ES-I3 (cell line): ENCODE measurements around the gene NPEPL1.
A peak's percentile ranks its signal among the peaks of the same experiment; 100 is the strongest.

Source experiments
- H3K36me3 ChIP-seq: 2 replicates; pipeline ENCODE4 v1.6.1; 2013; ENCODE audit warnings: mild to moderate bottlenecking, low read length, control low read depth, moderate library complexity; ENCODE audit not compliant: insufficient read depth
- H3K4me1 ChIP-seq: 2 replicates; pipeline ENCODE4 v1.6.1; 2013; ENCODE audit warnings: mild to moderate bottlenecking, control low read depth, low read length; ENCODE audit not compliant: insufficient read depth
- H3K9ac ChIP-seq: 2 replicates; pipeline ENCODE4 v1.6.1; 2013; ENCODE audit warnings: low read depth, mild to moderate bottlenecking, low read length, moderate library complexity
- H3K9me3 ChIP-seq: 2 replicates; pipeline ENCODE4 v1.6.1; 2013; ENCODE audit warnings: mild to moderate bottlenecking, low read length, moderate library complexity; ENCODE audit not compliant: control insufficient read depth, insufficient read depth

NPEPL1 gene

GRCh38 chr20:58682656-58683531 lies 9.7 kb upstream of the NPEPL1 start:
- no peaks in the 10 kb centered on the region for H3K4me1 ChIP-seq
- peaks cover 10% of the 10 kb centered on the region for H3K36me3 ChIP-seq

DNA sequence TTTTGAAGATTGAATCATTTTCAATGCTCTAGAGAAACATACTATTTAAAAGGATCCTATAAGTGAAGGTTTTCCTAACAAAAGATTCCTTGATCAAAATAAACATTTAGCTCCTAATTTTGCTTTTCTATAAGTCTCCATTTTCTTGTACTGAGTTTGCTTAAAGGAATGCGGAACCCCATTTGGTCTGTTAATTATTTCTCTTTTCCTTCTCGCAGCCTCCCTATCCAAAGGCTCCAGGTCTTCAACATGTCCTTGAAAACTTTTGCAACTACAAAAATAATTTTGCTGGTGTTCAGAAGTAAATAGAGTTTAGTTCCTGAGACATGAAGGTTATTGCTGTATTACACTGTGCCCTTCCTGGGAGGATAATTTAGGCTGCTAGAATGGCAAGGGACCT lies 8.3 kb upstream of the NPEPL1 start:
- no peaks in the 10 kb centered on the region for H3K9me3 ChIP-seq
- peaks cover 7% of the 10 kb centered on the region for H3K4me1 ChIP-seq
- H3K36me3 ChIP-seq = peaks cover 5% of the 10 kb centered on the region; the same call in 1 of the 2 replicates
- H3K9ac ChIP-seq = no peak overlapping the region

More at GRCh38 chr20:58682656-58683531, 9.7 kb upstream of the NPEPL1 start:
- Histone ChIP-seq H3K9ac (no peak overlapping the region), H3K9me3 (no peaks in the 10 kb centered on the region)

- Histone ChIP-seq H3K9me3 (no peaks in the 10 kb centered on the region), H3K9ac (no peak overlapping the region), H3K4me1 (peaks cover 14% of the 10 kb centered on the region), H3K36me3 (no peaks in the 10 kb centered on the region; the same call in 1 of the 2 replicates)
Observed at GRCh38 chr20:58685988-58686387, 6.6 kb upstream of the NPEPL1 start.

GRCh38 chr20:58688414-58688813 lies 4.2 kb upstream of the NPEPL1 start:
- Histone ChIP-seq H3K36me3 (no peaks in the 10 kb centered on the region; the same call in 1 of the 2 replicates), H3K9me3 (no peaks in the 10 kb centered on the region), H3K4me1 (peaks cover 27% of the 10 kb centered on the region), H3K9ac (no peak overlapping the region)

GRCh38 chr20:58688840-58689239 lies 3.8 kb upstream of the NPEPL1 start:
- Histone ChIP-seq H3K36me3 (no peaks in the 10 kb centered on the region; the same call in 1 of the 2 replicates), H3K9ac (no peak overlapping the region), H3K4me1 (peaks cover 29% of the 10 kb centered on the region), H3K9me3 (no peaks in the 10 kb centered on the region)

DNA sequence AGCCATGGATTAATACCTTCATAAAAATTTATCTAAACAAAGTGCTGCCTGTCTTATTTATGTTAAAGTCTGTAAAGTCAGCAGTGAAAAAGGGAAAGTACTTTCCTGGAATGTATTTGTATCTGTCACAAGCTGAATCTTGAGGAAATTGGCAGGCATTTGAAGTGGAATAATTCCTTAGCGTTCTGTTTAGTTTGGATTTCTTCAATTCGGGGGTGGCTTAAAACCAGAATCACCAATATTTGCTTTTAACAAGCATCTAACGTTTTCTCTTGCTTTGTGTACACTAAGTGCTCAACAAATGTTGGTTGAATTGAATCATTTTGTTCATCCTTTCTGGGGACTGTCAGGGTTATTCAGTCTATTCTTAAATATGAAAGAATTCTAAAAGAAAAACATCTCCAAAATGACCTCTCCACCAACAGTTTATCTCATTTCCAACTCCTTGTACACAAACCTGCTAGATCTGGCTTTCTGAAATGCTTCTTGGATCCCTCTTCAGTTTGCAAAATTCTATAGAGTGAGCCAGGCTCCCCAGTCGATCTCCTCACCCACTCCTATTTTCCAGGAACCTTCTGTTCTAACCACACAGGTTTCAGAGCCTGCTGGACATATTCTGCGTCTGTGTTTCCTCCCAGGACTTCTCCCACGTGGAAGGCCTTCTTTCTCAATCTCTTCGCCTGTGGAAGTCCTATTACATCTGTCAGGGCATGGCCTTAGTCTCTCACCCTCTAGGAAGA lies 2.0 kb upstream of the NPEPL1 start:
- peaks cover 29% of the 10 kb centered on the region for H3K4me1 ChIP-seq
- H3K9ac ChIP-seq = no peak overlapping the region
- no peaks in the 10 kb centered on the region; the same call in 1 of the 2 replicates for H3K36me3 ChIP-seq
- no peaks in the 10 kb centered on the region for H3K9me3 ChIP-seq

DNA sequence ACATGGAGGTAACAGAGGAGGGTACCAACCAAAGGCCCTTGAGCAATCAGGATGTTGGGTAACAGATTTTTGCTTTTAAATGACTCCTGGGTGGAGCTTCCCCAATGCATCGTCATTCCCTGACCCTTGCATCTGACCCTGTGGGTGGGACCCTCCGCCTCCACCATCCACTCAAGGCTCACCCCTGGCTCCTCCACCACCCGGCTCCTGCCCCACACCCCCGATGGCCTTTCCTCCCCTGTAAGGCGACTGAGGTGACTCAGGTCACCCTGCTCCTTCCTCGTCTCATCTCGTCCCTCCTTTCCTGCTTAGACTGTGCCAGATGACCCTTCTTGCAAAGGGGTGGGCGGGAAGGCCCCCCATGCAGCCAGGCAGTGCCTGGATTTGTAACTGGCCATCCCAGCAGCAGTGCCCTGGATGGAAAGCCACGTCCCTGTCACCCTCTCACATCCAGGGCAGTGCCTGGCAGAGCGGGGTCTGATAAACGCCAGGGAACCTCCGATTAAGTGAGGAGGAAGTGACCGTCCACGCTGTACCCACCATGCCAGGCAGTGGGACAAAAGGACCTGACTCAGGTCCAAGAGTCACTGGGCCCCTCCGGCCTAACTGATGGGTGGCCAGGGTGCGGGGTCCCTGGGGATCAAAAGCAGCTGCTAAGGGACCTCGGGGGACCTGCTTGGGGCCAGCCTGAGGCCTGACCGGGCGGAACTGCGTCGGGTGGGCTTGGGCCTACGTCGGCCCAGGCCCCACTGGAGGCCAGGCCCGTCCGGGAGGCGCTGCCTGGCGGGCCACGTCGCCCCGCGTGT lies 624 bp upstream of the NPEPL1 start:
- Histone ChIP-seq H3K4me1 (peaks cover 29% of the 10 kb centered on the region), H3K36me3 (no peaks in the 10 kb centered on the region; the same call in 1 of the 2 replicates), H3K9me3 (no peaks in the 10 kb centered on the region), H3K9ac (no peak overlapping the region; the same call in 1 of the 2 replicates)

DNA sequence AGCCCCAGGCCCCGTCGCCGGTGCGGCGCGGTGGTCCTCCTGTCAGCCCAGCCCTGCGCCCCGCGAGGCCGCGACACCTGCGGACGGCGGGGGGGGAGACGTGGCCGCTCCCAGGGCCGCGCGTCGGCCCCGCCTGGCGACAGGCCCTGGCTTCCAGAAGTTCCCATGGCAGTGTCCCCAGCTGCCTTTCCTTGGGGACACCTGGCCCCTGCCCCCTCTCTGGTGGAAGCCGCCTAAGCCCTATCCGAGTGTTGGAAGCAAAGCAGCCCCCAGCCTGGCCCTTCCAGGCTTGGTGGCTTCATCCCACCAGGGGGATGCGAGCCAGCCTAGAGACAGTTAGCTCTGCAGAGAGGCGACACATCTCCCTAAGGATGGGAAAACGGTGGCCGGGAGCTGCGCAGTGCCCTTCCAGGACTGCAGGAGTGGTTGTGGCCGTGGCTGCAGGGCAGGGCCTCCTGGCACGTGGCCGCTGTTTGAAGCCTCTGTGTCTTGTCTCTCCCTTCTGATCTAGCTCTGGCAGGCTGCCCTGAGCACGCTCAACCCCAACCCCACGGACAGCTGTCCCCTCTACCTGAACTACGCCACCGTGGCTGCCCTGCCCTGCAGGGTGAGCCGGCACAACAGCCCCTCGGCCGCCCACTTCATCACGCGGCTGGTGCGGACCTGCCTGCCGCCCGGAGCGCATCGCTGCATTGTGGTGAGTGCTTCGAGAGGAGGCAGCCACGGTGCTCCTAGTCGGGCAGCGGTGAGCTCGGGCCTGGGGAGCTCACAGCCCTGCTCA lies 816 bp downstream of the NPEPL1 start:
- Histone ChIP-seq H3K36me3 (no peaks in the 10 kb centered on the region; the same call in 1 of the 2 replicates), H3K9ac (peak overlapping the region; percentile 29; the same call in 1 of the 2 replicates), H3K9me3 (no peaks in the 10 kb centered on the region), H3K4me1 (peaks cover 28% of the 10 kb centered on the region)

DNA sequence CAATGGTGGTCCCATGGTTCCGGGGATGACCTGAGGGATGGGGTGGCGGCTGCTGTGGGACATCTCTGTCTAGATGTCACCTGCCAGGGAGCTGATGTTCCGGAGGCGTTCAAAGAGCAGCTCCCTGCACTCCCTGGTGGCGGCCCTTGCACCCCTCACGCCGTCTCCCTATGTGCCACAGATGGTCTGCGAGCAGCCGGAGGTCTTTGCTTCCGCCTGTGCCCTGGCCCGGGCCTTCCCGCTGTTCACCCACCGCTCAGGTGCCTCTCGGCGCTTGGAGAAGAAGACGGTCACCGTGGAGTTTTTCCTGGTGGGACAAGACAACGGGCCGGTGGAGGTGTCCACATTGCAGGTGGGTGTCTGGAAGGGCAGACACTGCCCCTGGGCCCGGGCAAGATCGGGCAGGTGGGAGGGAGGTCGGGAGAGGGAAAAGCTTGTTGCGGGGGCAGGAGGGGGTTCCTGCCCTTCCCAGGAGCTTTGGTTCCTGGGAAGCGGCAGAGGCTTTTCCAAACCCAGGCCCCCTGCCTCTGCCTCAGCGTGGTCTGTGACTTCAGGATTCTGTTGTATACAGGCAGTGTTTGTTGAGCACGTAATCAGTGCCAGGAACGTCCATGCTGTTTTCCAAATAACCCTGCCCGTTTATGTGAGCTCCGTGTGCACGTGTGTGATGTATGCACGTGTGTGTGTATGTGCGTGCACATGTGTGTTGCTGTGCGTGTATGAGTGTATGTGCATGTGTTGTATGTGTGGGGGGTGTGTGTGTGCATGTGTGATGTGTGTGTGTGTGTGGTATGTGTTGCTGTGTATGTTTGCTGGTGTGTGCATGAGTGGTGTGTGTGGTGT lies 1.9 kb downstream of the NPEPL1 start:
- Histone ChIP-seq H3K4me1 (peaks cover 21% of the 10 kb centered on the region), H3K36me3 (peaks cover 3% of the 10 kb centered on the region), H3K9ac (no peak overlapping the region), H3K9me3 (no peaks in the 10 kb centered on the region)

DNA sequence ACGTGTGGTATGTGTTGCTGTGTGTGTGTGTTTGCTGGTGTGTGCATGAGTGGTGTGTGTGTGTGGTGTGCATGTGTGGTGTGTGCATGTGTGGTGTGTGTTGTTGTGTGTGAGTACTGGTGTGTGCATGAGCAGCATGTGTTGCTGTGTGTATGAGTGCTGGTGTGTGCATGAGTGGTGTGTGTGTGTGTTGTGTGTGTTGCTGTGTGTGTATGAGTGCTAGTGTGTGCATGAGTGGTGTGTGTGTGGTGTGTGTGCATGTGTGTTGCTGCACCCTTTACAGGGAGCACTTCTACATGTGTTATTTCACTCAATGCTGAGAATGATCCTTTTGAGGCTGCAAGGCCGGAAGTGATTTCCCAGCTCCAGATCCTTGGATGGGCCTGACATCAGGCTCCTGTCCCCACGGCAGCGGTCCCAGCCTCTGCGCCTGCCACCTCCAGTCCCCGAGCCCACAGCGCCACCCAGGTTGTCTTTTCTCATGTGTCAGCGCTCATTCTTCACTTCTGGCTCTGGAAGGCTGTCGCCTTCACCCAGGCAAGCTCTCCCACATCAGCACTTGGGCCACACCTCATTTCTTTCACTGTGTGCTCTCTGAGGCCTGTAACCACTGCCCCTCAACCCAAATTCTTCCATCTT lies 2.6 kb downstream of the NPEPL1 start:
- H3K9ac ChIP-seq = no peak overlapping the region
- H3K4me1 ChIP-seq = peaks cover 21% of the 10 kb centered on the region
- peaks cover 3% of the 10 kb centered on the region for H3K36me3 ChIP-seq
- no peaks in the 10 kb centered on the region for H3K9me3 ChIP-seq

- Histone ChIP-seq H3K9me3 (no peaks in the 10 kb centered on the region), H3K9ac (no peak overlapping the region), H3K36me3 (peaks cover 3% of the 10 kb centered on the region; the same call in 1 of the 2 replicates), H3K4me1 (peaks cover 16% of the 10 kb centered on the region)
Observed at GRCh38 chr20:58695895-58696375, 3.3 kb downstream of the NPEPL1 start.

GRCh38 chr20:58696411-58696961 lies 3.9 kb downstream of the NPEPL1 start:
- Histone ChIP-seq H3K9me3 (no peaks in the 10 kb centered on the region), H3K9ac (no peak overlapping the region), H3K36me3 (peaks cover 3% of the 10 kb centered on the region; the same call in 1 of the 2 replicates), H3K4me1 (peaks cover 11% of the 10 kb centered on the region; the same call in 1 of the 2 replicates)
